T-cell (primary cell): ENCODE results near the gene CNKSR2. TPM values are rescaled to one million over a fixed set of nuclear protein-coding genes. Genes with fewer than 3 reads are reported as not detected.

Source experiments
- ATAC-seq, 4 experiments: fragments of 200-7000 bp in 3 of 4; fragments of 150-1000 bp in 1 of 4; cut with Tn5 transposase; replicated peaks in 1 of 4; 1 replicate in 3 of 4; 2 replicates in 1 of 4; pipeline ENCODE4 v1.10.0; 2021; ENCODE audit warnings: moderate library complexity in 3 of 4, mild to moderate bottlenecking in 2 of 4, moderate number of reproducible peaks in 1 of 4
- CTCF ChIA-PET, 2 donors: fragments of 300-600 bp; sonication (Branson Sonifier 250); formaldehyde crosslinking; loops; one replicate each; lab custom pipeline; 2022; ENCODE audit warnings: antibody characterized with exemption in 2 of 2; lab: Charles Lee
- POLR2A ChIA-PET, 2 donors: fragments of 300-600 bp; sonication (Branson Sonifier 250); formaldehyde crosslinking; loops; one replicate each; lab custom pipeline; 2022; ENCODE audit warnings: antibody characterized with exemption in 2 of 2; lab: Charles Lee
- DNase-seq, 35 experiments: peaks; one replicate each; pipeline versions ENCODE4 v3.0.0 to v3.0.0-alpha.2; 2013 to 2023
- H3K27ac ChIP-seq: one replicate; pipeline ENCODE4 v1.5.1; 2013; ENCODE audit warnings: low read length
- H3K27me3 ChIP-seq, 2 experiments: replicated peaks in 1 of 2; 1 replicate in 1 of 2; 2 replicates in 1 of 2; pipeline versions ENCODE4 v1.6.1 to v1.7.0; 2013; ENCODE audit warnings: low read length in 1 of 2, mixed read lengths in 1 of 2; ENCODE audit not compliant: control insufficient read depth in 2 of 2, insufficient read depth in 2 of 2; ENCODE audit errors: extremely low read depth in 1 of 2
- H3K36me3 ChIP-seq, 2 donors: 1 replicate in 1 of 2; 2 replicates in 1 of 2; pipeline versions ENCODE4 v1.6.1 to v1.7.0; 2013; ENCODE audit warnings: low read length in 1 of 2; ENCODE audit not compliant: control insufficient read depth in 2 of 2, insufficient read depth in 1 of 2; ENCODE audit errors: extremely low read depth in 1 of 2
- H3K4me1 ChIP-seq, 2 experiments: 1 replicate in 1 of 2; 2 replicates in 1 of 2; pipeline versions ENCODE4 v1.6.1 to v1.7.0; 2013; ENCODE audit warnings: low read length in 2 of 2, mixed read lengths in 1 of 2; ENCODE audit not compliant: insufficient read depth in 2 of 2, control insufficient read depth in 1 of 2; ENCODE audit errors: extremely low read depth in 1 of 2
- H3K4me3 ChIP-seq, 2 donors: 1 replicate in 1 of 2; 2 replicates in 1 of 2; pipeline versions ENCODE4 v1.5.1 to v1.7.0; 2013; ENCODE audit warnings: mild to moderate bottlenecking in 2 of 2, low read length in 1 of 2, moderate library complexity in 1 of 2; ENCODE audit not compliant: control insufficient read depth in 1 of 2; ENCODE audit errors: extremely low read depth in 1 of 2
- H3K9me3 ChIP-seq: 2 replicates; pipeline ENCODE4 v1.7.0; 2013
- H3K27ac Mint-ChIP-seq, 2 donors: one replicate each; pipeline ENCODE4 v1.8.0; 2020 to 2021; ENCODE audit warnings: mild to moderate bottlenecking in 2 of 2, mixed read lengths in 2 of 2
- H3K27me3 Mint-ChIP-seq, 2 donors: one replicate each; pipeline ENCODE4 v1.8.0; 2021 to 2022; ENCODE audit warnings: mixed read lengths in 2 of 2
- H3K36me3 Mint-ChIP-seq: one replicate; pipeline ENCODE4 v1.8.0; 2021; ENCODE audit warnings: mixed read lengths
- H3K4me1 Mint-ChIP-seq, 3 donors: one replicate each; pipeline ENCODE4 v1.8.0; 2020 to 2022; ENCODE audit warnings: mixed read lengths in 3 of 3, mild to moderate bottlenecking in 1 of 3
- H3K4me3 Mint-ChIP-seq, 3 donors: one replicate each; pipeline ENCODE4 v1.8.0; 2020 to 2022; ENCODE audit warnings: mild to moderate bottlenecking in 3 of 3, mixed read lengths in 3 of 3, moderate library complexity in 3 of 3
- H3K9me3 Mint-ChIP-seq, 3 donors: one replicate each; pipeline ENCODE4 v1.8.0; 2020 to 2022; ENCODE audit warnings: mixed read lengths in 3 of 3
- WGBS: methylation state at CpG from one replicate; pipeline ENCODE4 v1.1.5; 2013; ENCODE audit warnings: missing lambda C conversion rate; ENCODE audit not compliant: insufficient coverage; 5-methylcytosine and 5-hydroxymethylcytosine counted together
- total RNA-seq, 35 experiments: library from RNA in 6 of 35; stranded (reverse) in 6 of 35; fragments of 120-200 nt in 1 of 35; gene quantifications; one replicate each; pipeline versions ENCODE4 v1.2.1 to v1.2.4 and lab custom pipeline; 2013 to 2026

The CNKSR2 gene
- total RNA-seq, 5 donors from 2014 or later (not counting 1 experiment from before 2014, with no cell fraction given), result 10.4 to 16.4 (median 10.9) TPM

- no peaks in the 10 kb centered on the region for H3K36me3 Mint-ChIP-seq
- Histone ChIP-seq H3K9me3 (no peaks in the 10 kb centered on the region), H3K4me3 (no peak overlapping the region), H3K27me3 (no peaks in the 10 kb centered on the region), H3K36me3 (no peaks in the 10 kb centered on the region), H3K27ac (no peak overlapping the region), H3K4me1 (no peaks in the 10 kb centered on the region)
- H3K4me1 Mint-ChIP-seq, result no peaks in the 10 kb centered on the region
- H3K27ac Mint-ChIP-seq, result no peak overlapping the region
- no peaks in the 10 kb centered on the region for H3K9me3 Mint-ChIP-seq
- DNase-seq, result no peak
- ChIA-PET POLR2A (interaction anchor here in 1 of 2 donors (0.7 kb wide), 1 partner anchor 1077 kb away, joined by 3 read pairs; no protein-coding TSS in a partner anchor), CTCF (interaction anchor here in 1 of 2 donors (1.1 kb wide), 1 partner anchor 58 kb away, joined by 7 read pairs; no protein-coding TSS in a partner anchor)
- ATAC-seq, result no peak
- H3K27me3 Mint-ChIP-seq, result peaks cover 9 to 14% of the 10 kb centered on the region in 2 donors
- H3K4me3 Mint-ChIP-seq, result no peak overlapping the region
- WGBS, result no CpG with 5 or more reads among the region's 4 CpGs
Measured at GRCh38 chrX:21674430-21675186, 300.4 kb downstream of the CNKSR2 start.

DNA sequence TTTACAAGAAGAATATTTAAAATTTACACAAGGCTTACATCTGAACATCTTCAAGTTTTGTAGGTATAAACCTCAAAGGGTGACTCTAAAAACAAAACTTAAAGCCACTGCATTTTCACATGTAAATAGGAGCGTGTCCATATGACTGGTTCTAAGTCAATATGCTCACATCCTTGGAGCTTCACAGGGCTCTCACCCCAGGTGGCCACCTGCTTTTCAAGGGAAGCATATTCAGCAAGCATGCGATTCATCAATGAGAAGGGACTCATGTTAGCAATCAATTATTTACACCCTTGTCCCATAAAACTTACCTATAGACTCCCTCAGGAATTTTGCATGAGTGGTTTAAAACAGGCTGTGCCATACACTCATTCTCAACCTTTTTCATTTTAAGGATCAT, 301.7 kb downstream of the CNKSR2 start:
- ATAC-seq (no peak), DNase-seq (no peak)
- no peaks in the 10 kb centered on the region for H3K9me3 ChIP-seq
- H3K4me3 ChIP-seq, result no peak overlapping the region
- no peaks in the 10 kb centered on the region for H3K4me1 ChIP-seq
- Mint-ChIP-seq H3K27ac (no peak overlapping the region), H3K9me3 (no peaks in the 10 kb centered on the region), H3K27me3 (peaks cover 9 to 14% of the 10 kb centered on the region in 2 donors), H3K36me3 (no peaks in the 10 kb centered on the region), H3K4me3 (no peak overlapping the region), H3K4me1 (no peaks in the 10 kb centered on the region)
- ChIA-PET CTCF (interaction anchor here in 1 of 2 donors (0.6 kb wide), 2 partner anchors 90 to 327 kb away, joined by 3 to 4 read pairs; no protein-coding TSS in a partner anchor), POLR2A (no interaction called here)
- no peak overlapping the region for H3K27ac ChIP-seq
- H3K27me3 ChIP-seq, result no peaks in the 10 kb centered on the region
- WGBS, result 33% methylated on average over 1 of the region's 2 CpGs
- H3K36me3 ChIP-seq, result no peaks in the 10 kb centered on the region

DNA sequence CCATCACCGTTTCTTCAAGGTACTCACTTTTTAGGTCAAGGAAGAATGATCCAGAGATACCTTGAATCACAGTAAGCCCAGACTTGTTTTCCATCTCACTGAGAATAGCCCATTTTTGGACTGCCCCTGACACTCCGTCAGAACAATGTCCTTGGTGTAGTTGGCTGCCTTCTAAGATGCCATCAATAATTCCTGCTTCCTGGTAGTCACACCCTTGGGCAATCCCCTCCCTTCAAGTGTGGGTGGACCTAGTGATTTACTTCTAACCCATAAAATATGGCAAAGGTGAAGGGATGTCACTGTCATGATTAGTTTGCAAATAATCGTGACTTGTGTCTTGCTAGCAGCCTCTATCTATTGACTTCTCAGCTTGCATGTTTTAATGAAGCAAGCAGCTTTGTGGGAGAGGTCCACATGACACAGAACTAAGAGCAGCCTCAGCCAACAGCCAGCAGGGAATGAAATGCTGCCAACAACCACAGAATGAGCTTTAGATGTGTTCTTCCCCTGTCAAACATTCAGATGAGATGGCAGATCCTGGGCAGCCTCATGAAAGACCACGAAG, 303.9 kb downstream of the CNKSR2 start:
- Histone ChIP-seq H3K36me3 (no peaks in the 10 kb centered on the region), H3K4me1 (no peaks in the 10 kb centered on the region), H3K9me3 (no peaks in the 10 kb centered on the region), H3K27me3 (no peaks in the 10 kb centered on the region), H3K27ac (no peak overlapping the region), H3K4me3 (no peak overlapping the region)
- ChIA-PET CTCF (no interaction called here), POLR2A (no interaction called here)
- Mint-ChIP-seq H3K36me3 (no peaks in the 10 kb centered on the region), H3K4me1 (no peaks in the 10 kb centered on the region), H3K4me3 (no peak overlapping the region), H3K27me3 (peaks cover 9 to 10% of the 10 kb centered on the region in 2 donors), H3K27ac (no peak overlapping the region), H3K9me3 (no peaks in the 10 kb centered on the region)
- DNase-seq, result no peak
- no peak for ATAC-seq
- no CpG with 5 or more reads among the region's 4 CpGs for WGBS

DNA sequence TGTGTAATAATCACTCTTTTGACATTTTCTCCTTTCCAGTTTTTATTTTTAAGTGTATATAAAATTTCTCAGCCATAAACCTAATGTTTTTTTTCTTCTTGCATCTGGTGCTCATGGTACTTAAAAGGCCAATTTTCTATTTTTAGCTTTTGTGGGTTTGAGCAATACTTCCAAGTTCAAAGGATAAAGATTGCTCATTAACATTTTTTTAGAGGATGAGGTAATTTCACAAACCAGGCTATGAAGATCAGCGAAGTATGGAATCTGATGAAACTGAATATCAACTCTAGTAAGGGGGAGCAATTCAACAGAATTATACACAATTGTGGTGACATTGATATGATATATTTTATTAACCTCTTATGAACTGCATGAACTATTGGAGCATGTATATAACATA, 309.7 kb downstream of the CNKSR2 start:
- CTCF ChIA-PET, result no interaction called here
- no CpG with 5 or more reads among the region's 1 CpG for WGBS

GRCh38 chrX:21691512-21692018, 317.3 kb downstream of the CNKSR2 start:
- Mint-ChIP-seq H3K27me3 (peaks cover 0 to 5% of the 10 kb centered on the region in 2 donors), H3K4me3 (no peak overlapping the region), H3K27ac (no peak overlapping the region), H3K36me3 (no peaks in the 10 kb centered on the region), H3K9me3 (peaks cover 0 to 7% (median 0%) of the 10 kb centered on the region in 3 donors), H3K4me1 (peaks cover 0 to 2% (median 2%) of the 10 kb centered on the region in 3 donors)
- no peaks in the 10 kb centered on the region for H3K4me1 ChIP-seq
- DNase-seq, result no peak
- H3K27me3 ChIP-seq, result no peaks in the 10 kb centered on the region
- no CpG with 5 or more reads among the region's 3 CpGs for WGBS
- H3K36me3 ChIP-seq, result no peaks in the 10 kb centered on the region
- no peaks in the 10 kb centered on the region for H3K9me3 ChIP-seq
- CTCF ChIA-PET, result no interaction called here
- peak in 2 of 4 experiments; percentile 19 to 36 for ATAC-seq
- no peak overlapping the region for H3K27ac ChIP-seq
- POLR2A ChIA-PET, result no interaction called here
- H3K4me3 ChIP-seq, result no peak overlapping the region

More for the DNA sequence above, 309.7 kb downstream of the CNKSR2 start:
- no peak for DNase-seq
- Histone ChIP-seq H3K27ac (no peak overlapping the region), H3K27me3 (no peaks in the 10 kb centered on the region), H3K4me1 (no peaks in the 10 kb centered on the region), H3K4me3 (no peak overlapping the region), H3K9me3 (no peaks in the 10 kb centered on the region), H3K36me3 (no peaks in the 10 kb centered on the region)
- no peak overlapping the region for H3K4me3 Mint-ChIP-seq
- peaks cover 0 to 4% (median 0%) of the 10 kb centered on the region in 3 donors for H3K9me3 Mint-ChIP-seq
- no peak for ATAC-seq
- H3K27me3 Mint-ChIP-seq, result peaks cover 6 to 14% of the 10 kb centered on the region in 2 donors
- H3K4me1 Mint-ChIP-seq, result no peaks in the 10 kb centered on the region
- POLR2A ChIA-PET, result no interaction called here
- H3K27ac Mint-ChIP-seq, result no peak overlapping the region
- no peaks in the 10 kb centered on the region for H3K36me3 Mint-ChIP-seq

- H3K36me3 Mint-ChIP-seq, result no peaks in the 10 kb centered on the region
- DNase-seq, result no peak
- WGBS, result no CpG with 5 or more reads among the region's 4 CpGs
Measured at GRCh38 chrX:21698272-21698671, 324.1 kb downstream of the CNKSR2 start.

More at GRCh38 chrX:21698272-21698671, 324.1 kb downstream of the CNKSR2 start:
- Histone ChIP-seq H3K4me1 (no peaks in the 10 kb centered on the region), H3K27me3 (no peaks in the 10 kb centered on the region), H3K9me3 (no peaks in the 10 kb centered on the region), H3K36me3 (no peaks in the 10 kb centered on the region), H3K27ac (no peak overlapping the region), H3K4me3 (no peak overlapping the region)
- no peak overlapping the region for H3K27ac Mint-ChIP-seq
- peaks cover 0 to 8% of the 10 kb centered on the region in 2 donors for H3K27me3 Mint-ChIP-seq
- no peaks in the 10 kb centered on the region for H3K4me1 Mint-ChIP-seq
- CTCF ChIA-PET, result no interaction called here
- no peak for ATAC-seq
- peaks cover 0 to 4% (median 0%) of the 10 kb centered on the region in 3 donors for H3K9me3 Mint-ChIP-seq
- POLR2A ChIA-PET, result no interaction called here
- no peak overlapping the region for H3K4me3 Mint-ChIP-seq
